ENCODE measurements around the gene ZNF488. TPM values are rescaled to one million over a fixed set of nuclear protein-coding genes. Genes with fewer than 3 reads are reported as not detected.

The ZNF488 gene
- polyA plus RNA-seq, 1 donor from 2014 or later: 0.85 TPM

DNA sequence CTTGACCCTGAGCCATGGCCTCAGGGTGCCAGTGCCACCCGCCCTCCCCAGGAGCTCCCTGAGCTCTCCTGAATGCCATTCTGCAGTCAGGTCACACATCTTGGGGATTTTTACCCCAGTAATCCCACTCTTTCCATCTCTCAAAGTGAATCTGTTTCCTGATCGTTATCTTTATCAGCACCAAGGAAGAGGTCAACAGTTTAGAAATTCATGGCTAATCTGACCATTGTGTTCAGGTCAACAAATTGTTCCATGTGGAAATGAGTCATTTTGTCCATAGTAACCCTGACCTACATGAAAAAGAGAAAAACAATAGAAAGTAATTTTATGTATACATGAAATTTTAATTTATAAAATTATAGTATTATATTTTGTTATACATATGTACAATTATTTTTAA lies 28.8 kb upstream of the ZNF488 start:
- H3K36me3 ChIP-seq (ENCODE audit: insufficient read depth, low read length): no peaks in the 10 kb centered on the region
- H3K79me2 ChIP-seq (replicated peaks; ENCODE audit: insufficient read depth, low read length): no peaks in the 10 kb centered on the region
- H4K20me1 ChIP-seq (ENCODE audit: insufficient read depth): no peaks in the 10 kb centered on the region
- H3K27ac ChIP-seq (ENCODE audit: low read length): no peak overlapping the region
- no peak overlapping the region for H3K4me3 ChIP-seq (ENCODE audit: low read length)
- no peaks in the 10 kb centered on the region for H3K9me2 ChIP-seq (ENCODE audit: insufficient read depth, low read length)
- H3K4me2 ChIP-seq (ENCODE audit: low read length): no peak overlapping the region
- H3K9me3 ChIP-seq (ENCODE audit: low read length): no peaks in the 10 kb centered on the region
- no peak overlapping the region for H2AFZ ChIP-seq (ENCODE audit: low read depth, low read length)
- H3F3A ChIP-seq (ENCODE audit: insufficient read depth, low read length, poor library complexity, severe bottlenecking): no peaks in the 10 kb centered on the region
- TF ChIP-seq EZH2 (IDR thresholded peaks at IDR 0.05; ENCODE audit: borderline replicate concordance, insufficient read depth, low read length, poor library complexity, severe bottlenecking) (no peak), SMC3 (conservative IDR thresholded peaks at IDR 0.05; ENCODE audit: poor library complexity) (no peak), POLR2AphosphoS5 (IDR thresholded peaks at IDR 0.05) (no peak)
- H3K9ac ChIP-seq (ENCODE audit: low read length): no peak overlapping the region
- H3K27me3 ChIP-seq (ENCODE audit: insufficient read depth, low read depth, low read length): no peaks in the 10 kb centered on the region

GRCh38 chr10:47412177-47412730 lies 28.2 kb upstream of the ZNF488 start:
- Histone ChIP-seq H3K9me2 (ENCODE audit: insufficient read depth, low read length) (no peaks in the 10 kb centered on the region), H3K4me2 (ENCODE audit: low read length) (no peak overlapping the region), H3K79me2 (replicated peaks; ENCODE audit: insufficient read depth, low read length) (no peaks in the 10 kb centered on the region), H3K36me3 (ENCODE audit: insufficient read depth, low read length) (no peaks in the 10 kb centered on the region), H3K9me3 (ENCODE audit: low read length) (no peaks in the 10 kb centered on the region), H3K9ac (ENCODE audit: low read length) (no peak overlapping the region), H3K27me3 (ENCODE audit: insufficient read depth, low read depth, low read length) (no peaks in the 10 kb centered on the region), H3K4me3 (ENCODE audit: low read length) (no peak overlapping the region), H3F3A (ENCODE audit: insufficient read depth, low read length, poor library complexity, severe bottlenecking) (no peaks in the 10 kb centered on the region), H3K27ac (ENCODE audit: low read length) (no peak overlapping the region), H2AFZ (ENCODE audit: low read depth, low read length) (no peak overlapping the region), H4K20me1 (ENCODE audit: insufficient read depth) (no peaks in the 10 kb centered on the region)
- TF ChIP-seq EP300 (conservative IDR thresholded peaks at IDR 0.05; ENCODE audit: poor library complexity, severe bottlenecking): no peak
- no peak for TF ChIP-seq MXI1 (conservative IDR thresholded peaks at IDR 0.05; ENCODE audit: poor library complexity, severe bottlenecking)
- no peak for TF ChIP-seq SMC3 (conservative IDR thresholded peaks at IDR 0.05; ENCODE audit: poor library complexity)
- TF ChIP-seq, protein P1, sequence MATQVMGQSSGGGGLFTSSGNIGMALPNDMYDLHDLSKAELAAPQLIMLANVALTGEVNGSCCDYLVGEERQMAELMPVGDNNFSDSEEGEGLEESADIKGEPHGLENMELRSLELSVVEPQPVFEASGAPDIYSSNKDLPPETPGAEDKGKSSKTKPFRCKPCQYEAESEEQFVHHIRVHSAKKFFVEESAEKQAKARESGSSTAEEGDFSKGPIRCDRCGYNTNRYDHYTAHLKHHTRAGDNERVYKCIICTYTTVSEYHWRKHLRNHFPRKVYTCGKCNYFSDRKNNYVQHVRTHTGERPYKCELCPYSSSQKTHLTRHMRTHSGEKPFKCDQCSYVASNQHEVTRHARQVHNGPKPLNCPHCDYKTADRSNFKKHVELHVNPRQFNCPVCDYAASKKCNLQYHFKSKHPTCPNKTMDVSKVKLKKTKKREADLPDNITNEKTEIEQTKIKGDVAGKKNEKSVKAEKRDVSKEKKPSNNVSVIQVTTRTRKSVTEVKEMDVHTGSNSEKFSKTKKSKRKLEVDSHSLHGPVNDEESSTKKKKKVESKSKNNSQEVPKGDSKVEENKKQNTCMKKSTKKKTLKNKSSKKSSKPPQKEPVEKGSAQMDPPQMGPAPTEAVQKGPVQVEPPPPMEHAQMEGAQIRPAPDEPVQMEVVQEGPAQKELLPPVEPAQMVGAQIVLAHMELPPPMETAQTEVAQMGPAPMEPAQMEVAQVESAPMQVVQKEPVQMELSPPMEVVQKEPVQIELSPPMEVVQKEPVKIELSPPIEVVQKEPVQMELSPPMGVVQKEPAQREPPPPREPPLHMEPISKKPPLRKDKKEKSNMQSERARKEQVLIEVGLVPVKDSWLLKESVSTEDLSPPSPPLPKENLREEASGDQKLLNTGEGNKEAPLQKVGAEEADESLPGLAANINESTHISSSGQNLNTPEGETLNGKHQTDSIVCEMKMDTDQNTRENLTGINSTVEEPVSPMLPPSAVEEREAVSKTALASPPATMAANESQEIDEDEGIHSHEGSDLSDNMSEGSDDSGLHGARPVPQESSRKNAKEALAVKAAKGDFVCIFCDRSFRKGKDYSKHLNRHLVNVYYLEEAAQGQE (IDR thresholded peaks at IDR 0.05; ENCODE audit: borderline replicate concordance): no peak
- TF ChIP-seq POLR2AphosphoS5 (IDR thresholded peaks at IDR 0.05): no peak
- TF ChIP-seq TAF1 (IDR thresholded peaks at IDR 0.05; ENCODE audit: low read depth): no peak
- TF ChIP-seq RAD21 (conservative IDR thresholded peaks at IDR 0.05): no peak
- TF ChIP-seq CTCF (IDR thresholded peaks at IDR 0.05; ENCODE audit: poor library complexity, severe bottlenecking): no peak
- no peak for TF ChIP-seq EZH2 (IDR thresholded peaks at IDR 0.05; ENCODE audit: borderline replicate concordance, insufficient read depth, low read length, poor library complexity, severe bottlenecking)

Data from neural cell (in vitro differentiated cells).